ENCODE data around the gene CLOCK.
"Not testable (repeated sequence)": the region's sequence is repeated elsewhere in the genome, so short reads cannot be mapped to it uniquely, and the experiment has no call there.

The CLOCK gene

GRCh38 chr4:55554453-55555030, 7.8 kb upstream of the CLOCK start:
- CTCF ChIA-PET = interaction anchor here (1.0 kb wide), 1 partner anchor 12 kb away, joined by 6 read pairs; no protein-coding TSS in a partner anchor

GRCh38 chr4:55553441-55554201, 6.9 kb upstream of the CLOCK start:
- ChIA-PET CTCF (interaction anchor here (0.6 to 1.1 kb wide), 4 partner anchors 10 to 896 kb away, joined by 3 to 4 read pairs (median 4); no protein-coding TSS in a partner anchor), POLR2A (no interaction called here)
- Histone ChIP-seq H3K27ac (ENCODE audit: extremely low read depth, low read depth, low read length) (no peak overlapping the region), H3K36me3 (ENCODE audit: control insufficient read depth in 2 of 2, insufficient read depth in 1 of 2, low read length in 2 of 2) (no peaks in the 10 kb centered on the region), H3K9me3 (ENCODE audit: control insufficient read depth, insufficient read depth, low read depth, low read length) (no peaks in the 10 kb centered on the region), H3K4me1 (ENCODE audit: control insufficient read depth, insufficient read depth, low read length) (no peaks in the 10 kb centered on the region), H3K4me3 (ENCODE audit: low read depth, low read length) (no peak overlapping the region)
- TF ChIP-seq ZNF843 (tag by site-specific recombination; IDR thresholded peaks at IDR 0.05) (no peak), ZNF549 (tag by site-specific recombination; IDR thresholded peaks at IDR 0.05) (no peak)

More at GRCh38 chr4:55554453-55555030, 7.8 kb upstream of the CLOCK start:
- Histone ChIP-seq H3K27ac (ENCODE audit: extremely low read depth, low read depth, low read length) (no peak overlapping the region), H3K36me3 (ENCODE audit: control insufficient read depth in 2 of 2, insufficient read depth in 1 of 2, low read length in 2 of 2) (no peaks in the 10 kb centered on the region), H3K4me1 (ENCODE audit: control insufficient read depth, insufficient read depth, low read length) (no peaks in the 10 kb centered on the region), H3K9me3 (ENCODE audit: control insufficient read depth, insufficient read depth, low read depth, low read length) (no peaks in the 10 kb centered on the region), H3K4me3 (ENCODE audit: low read depth, low read length) (no peak overlapping the region)
- POLR2A ChIA-PET = no interaction called here
- TF ChIP-seq ZNF654 (tag by site-specific recombination; IDR thresholded peaks at IDR 0.05; ENCODE audit: low read depth) (peak; percentile 42), ZNF302 (tag by site-specific recombination; IDR thresholded peaks at IDR 0.05; ENCODE audit: low read depth) (no peak)

- H3K4me1 ChIP-seq (ENCODE audit: control insufficient read depth, insufficient read depth, low read length); H3K36me3 ChIP-seq (ENCODE audit: control insufficient read depth in 2 of 2, insufficient read depth in 1 of 2, low read length in 2 of 2); CTCF ChIA-PET; H3K27ac ChIP-seq (ENCODE audit: extremely low read depth, low read depth, low read length); H3K4me3 ChIP-seq (ENCODE audit: low read depth, low read length); POLR2A ChIA-PET; H3K9me3 ChIP-seq (ENCODE audit: control insufficient read depth, insufficient read depth, low read depth, low read length): not testable (repeated sequence)
Observed at GRCh38 chr4:55551964-55552363, 5.3 kb upstream of the CLOCK start.

DNA sequence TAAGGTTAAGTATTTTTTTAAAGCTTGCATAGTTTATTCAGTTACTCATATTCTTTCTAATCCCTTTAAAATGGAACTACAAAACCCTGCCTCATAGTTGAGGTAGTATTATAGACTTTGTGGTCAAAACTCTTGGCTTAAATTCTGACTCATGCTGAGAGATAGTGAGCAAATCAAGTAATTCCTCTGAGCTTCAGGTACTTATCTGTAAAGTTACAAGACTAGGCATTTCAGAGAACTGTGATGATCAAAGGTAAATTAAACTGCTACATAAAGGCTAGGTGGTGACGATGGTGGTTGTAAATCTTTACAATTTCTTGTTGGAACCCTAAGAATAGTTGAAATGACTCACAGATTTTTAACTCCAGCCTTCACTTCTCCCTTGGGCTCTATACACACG, 3.2 kb upstream of the CLOCK start:
- no peak overlapping the region for H3K4me3 ChIP-seq (ENCODE audit: low read depth, low read length)
- H3K4me1 ChIP-seq (ENCODE audit: control insufficient read depth, insufficient read depth, low read length) = no peaks in the 10 kb centered on the region
- ChIA-PET CTCF (interaction anchor here (0.7 to 1.3 kb wide), 3 partner anchors 105 to 197 kb away, joined by 3 to 5 read pairs (median 3); no protein-coding TSS in a partner anchor), POLR2A (no interaction called here)
- H3K9me3 ChIP-seq (ENCODE audit: control insufficient read depth, insufficient read depth, low read depth, low read length) = no peaks in the 10 kb centered on the region
- H3K36me3 ChIP-seq (ENCODE audit: control insufficient read depth in 2 of 2, insufficient read depth in 1 of 2, low read length in 2 of 2) = no peaks in the 10 kb centered on the region
- H3K27ac ChIP-seq (ENCODE audit: extremely low read depth, low read depth, low read length) = no peak overlapping the region
- TF ChIP-seq, protein P1, sequence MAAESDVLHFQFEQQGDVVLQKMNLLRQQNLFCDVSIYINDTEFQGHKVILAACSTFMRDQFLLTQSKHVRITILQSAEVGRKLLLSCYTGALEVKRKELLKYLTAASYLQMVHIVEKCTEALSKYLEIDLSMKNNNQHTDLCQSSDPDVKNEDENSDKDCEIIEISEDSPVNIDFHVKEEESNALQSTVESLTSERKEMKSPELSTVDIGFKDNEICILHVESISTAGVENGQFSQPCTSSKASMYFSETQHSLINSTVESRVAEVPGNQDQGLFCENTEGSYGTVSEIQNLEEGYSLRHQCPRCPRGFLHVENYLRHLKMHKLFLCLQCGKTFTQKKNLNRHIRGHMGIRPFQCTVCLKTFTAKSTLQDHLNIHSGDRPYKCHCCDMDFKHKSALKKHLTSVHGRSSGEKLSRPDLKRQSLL (tag by site-specific recombination; IDR thresholded peaks at IDR 0.05) = no peak
- TF ChIP-seq FEZF1 (tag by site-specific recombination; IDR thresholded peaks at IDR 0.05) (peak; percentile 63; the same call in 1 of the 2 replicates), PRDM6 (tag by site-specific recombination; IDR thresholded peaks at IDR 0.05) (peak; percentile 92), HOXD13 (CRISPR knock-in tag; IDR thresholded peaks at IDR 0.05; ENCODE audit: borderline replicate concordance) (0 out of 2 replicates have a peak, but pooled peaks have one; percentile 28), SP7 (tag by site-specific recombination; IDR thresholded peaks at IDR 0.05) (peak; percentile 52; the same call in 1 of the 2 replicates), ZNF843 (tag by site-specific recombination; IDR thresholded peaks at IDR 0.05) (peak; percentile 75), ZNF157 (tag by site-specific recombination; IDR thresholded peaks at IDR 0.05) (no peak), ZNF629 (tag by site-specific recombination; IDR thresholded peaks at IDR 0.05) (0 out of 2 replicates have a peak, but pooled peaks have one; percentile 24), ZNF664 (tag by site-specific recombination; IDR thresholded peaks at IDR 0.05) (peak; percentile 82), OSR2 (tag by site-specific recombination; IDR thresholded peaks at IDR 0.05) (peak; percentile 54; the same call in 1 of the 2 replicates), SCRT1 (tag by site-specific recombination; IDR thresholded peaks at IDR 0.05; ENCODE audit: borderline replicate concordance) (no peak), ZNF16 (tag by site-specific recombination; IDR thresholded peaks at IDR 0.05; ENCODE audit: low read depth) (no peak), ZNF274 (IDR thresholded peaks at IDR 0.05; ENCODE audit: low read length) (no peak), ZNF274 (tag by site-specific recombination; IDR thresholded peaks at IDR 0.05; ENCODE audit: borderline replicate concordance) (no peak), ZNF335 (tag by site-specific recombination; conservative IDR thresholded peaks at IDR 0.05) (no peak), ZNF555 (tag by site-specific recombination; conservative IDR thresholded peaks at IDR 0.05) (no peak), ZNF202 (tag by site-specific recombination; IDR thresholded peaks at IDR 0.05; ENCODE audit: borderline replicate concordance) (no peak), ZNF473 (tag by site-specific recombination; IDR thresholded peaks at IDR 0.05) (no peak)
- TF ChIP-seq, protein P2, sequence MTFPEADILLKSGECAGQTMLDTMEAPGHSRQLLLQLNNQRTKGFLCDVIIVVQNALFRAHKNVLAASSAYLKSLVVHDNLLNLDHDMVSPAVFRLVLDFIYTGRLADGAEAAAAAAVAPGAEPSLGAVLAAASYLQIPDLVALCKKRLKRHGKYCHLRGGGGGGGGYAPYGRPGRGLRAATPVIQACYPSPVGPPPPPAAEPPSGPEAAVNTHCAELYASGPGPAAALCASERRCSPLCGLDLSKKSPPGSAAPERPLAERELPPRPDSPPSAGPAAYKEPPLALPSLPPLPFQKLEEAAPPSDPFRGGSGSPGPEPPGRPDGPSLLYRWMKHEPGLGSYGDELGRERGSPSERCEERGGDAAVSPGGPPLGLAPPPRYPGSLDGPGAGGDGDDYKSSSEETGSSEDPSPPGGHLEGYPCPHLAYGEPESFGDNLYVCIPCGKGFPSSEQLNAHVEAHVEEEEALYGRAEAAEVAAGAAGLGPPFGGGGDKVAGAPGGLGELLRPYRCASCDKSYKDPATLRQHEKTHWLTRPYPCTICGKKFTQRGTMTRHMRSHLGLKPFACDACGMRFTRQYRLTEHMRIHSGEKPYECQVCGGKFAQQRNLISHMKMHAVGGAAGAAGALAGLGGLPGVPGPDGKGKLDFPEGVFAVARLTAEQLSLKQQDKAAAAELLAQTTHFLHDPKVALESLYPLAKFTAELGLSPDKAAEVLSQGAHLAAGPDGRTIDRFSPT (tag by site-specific recombination; IDR thresholded peaks at IDR 0.05) = peak; percentile 51; the same call in 1 of the 2 replicates

Measured in HEK293 (cell line).